Measurements from ENCODE around the gene NOP14. TPM values are rescaled to one million over a fixed set of nuclear protein-coding genes. Genes with fewer than 3 reads are reported as not detected.

Gene NOP14
- total RNA-seq, 2 experiments from 2014 or later: 21.8 TPM

- ChIA-PET CTCF (interaction anchor here (1.0 kb wide), 1 partner anchor 14 kb away, joined by 5 read pairs; the partner anchor contains the start of genes GRK4 and NOP14), POLR2A (interaction anchor here (0.7 to 1.2 kb wide), 3 partner anchors 14 to 61 kb away, joined by 3 to 6 read pairs (median 6); partner anchors contain the start of genes GRK4 and NOP14)
- no peak for DNase-seq
- Mint-ChIP-seq H3K9me3 (no peaks in the 10 kb centered on the region), H3K4me3 (no peak overlapping the region), H3K27ac (no peak overlapping the region), H3K4me1 (ENCODE audit: low read depth) (no peaks in the 10 kb centered on the region), H3K36me3 (ENCODE audit: low read depth) (no peaks in the 10 kb centered on the region), H3K27me3 (no peaks in the 10 kb centered on the region)
- Histone ChIP-seq H3K36me3 (ENCODE audit: insufficient read depth, low read length) (no peaks in the 10 kb centered on the region), H3K4me1 (ENCODE audit: insufficient read depth, low read length) (peaks cover 2% of the 10 kb centered on the region), H3K4me3 (ENCODE audit: low read length) (no peak overlapping the region), H3K27ac (ENCODE audit: low read depth in 1 of 2, low read length in 2 of 2) (no peak overlapping the region), H3K9me3 (ENCODE audit: control insufficient read depth in 1 of 2, insufficient read depth in 1 of 2, low read length in 2 of 2) (peaks cover 5 to 19% of the 10 kb centered on the region in 2 experiments), H3K27me3 (ENCODE audit: control insufficient read depth in 1 of 2, insufficient read depth in 2 of 2, low read length in 2 of 2) (peaks cover 0 to 8% of the 10 kb centered on the region in 2 experiments)
- intact Hi-C loops (cut with DNase I, micrococcal nuclease): loop anchor here (1.0 to 5.0 kb wide), 2 partner anchors 60 kb away; no protein-coding TSS in a partner anchor
- TF ChIP-seq CTCF (IDR thresholded peaks at IDR 0.05): no peak
- ATAC-seq (ENCODE audit: poor library complexity): no peak
Observed at GRCh38 chr4:2977211-2978088, 14.2 kb upstream of the NOP14 start.

DNA sequence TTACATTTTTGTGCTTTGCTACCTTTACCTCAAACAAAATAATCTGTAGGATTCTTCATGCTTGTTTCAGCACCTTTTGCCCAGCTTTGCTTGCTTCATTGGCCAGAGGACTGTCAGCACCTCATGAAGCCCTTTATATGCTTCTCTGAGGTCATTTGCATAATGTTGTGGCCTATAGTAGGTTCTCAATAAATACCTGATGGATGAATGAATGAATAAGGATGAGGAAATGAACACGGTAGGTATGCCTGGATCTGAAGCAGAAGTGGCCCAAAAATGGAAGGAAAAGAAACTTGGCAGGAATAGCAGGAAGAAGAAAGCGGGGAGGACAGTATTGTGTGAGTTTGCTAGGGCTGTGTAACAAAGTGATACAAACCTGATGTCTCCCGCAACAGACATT lies 8.1 kb upstream of the NOP14 start:
- Mint-ChIP-seq H3K27me3 (no peaks in the 10 kb centered on the region), H3K36me3 (ENCODE audit: low read depth) (no peaks in the 10 kb centered on the region), H3K4me1 (ENCODE audit: low read depth) (no peaks in the 10 kb centered on the region), H3K4me3 (no peak overlapping the region), H3K9me3 (no peaks in the 10 kb centered on the region), H3K27ac (no peak overlapping the region)
- Histone ChIP-seq H3K27ac (ENCODE audit: low read depth in 1 of 2, low read length in 2 of 2) (no peak overlapping the region), H3K4me3 (ENCODE audit: low read length) (no peak overlapping the region), H3K4me1 (ENCODE audit: insufficient read depth, low read length) (no peaks in the 10 kb centered on the region), H3K36me3 (ENCODE audit: insufficient read depth, low read length) (no peaks in the 10 kb centered on the region), H3K9me3 (ENCODE audit: control insufficient read depth in 1 of 2, insufficient read depth in 1 of 2, low read length in 2 of 2) (no peaks in the 10 kb centered on the region), H3K27me3 (ENCODE audit: control insufficient read depth in 1 of 2, insufficient read depth in 2 of 2, low read length in 2 of 2) (no peaks in the 10 kb centered on the region)
- intact Hi-C loops (cut with DNase I, micrococcal nuclease): no loop called here
- TF ChIP-seq CTCF (IDR thresholded peaks at IDR 0.05): no peak
- CTCF ChIA-PET: no interaction called here
- ATAC-seq (ENCODE audit: poor library complexity) (no peak), DNase-seq (no peak)
- POLR2A ChIA-PET: no interaction called here

DNA sequence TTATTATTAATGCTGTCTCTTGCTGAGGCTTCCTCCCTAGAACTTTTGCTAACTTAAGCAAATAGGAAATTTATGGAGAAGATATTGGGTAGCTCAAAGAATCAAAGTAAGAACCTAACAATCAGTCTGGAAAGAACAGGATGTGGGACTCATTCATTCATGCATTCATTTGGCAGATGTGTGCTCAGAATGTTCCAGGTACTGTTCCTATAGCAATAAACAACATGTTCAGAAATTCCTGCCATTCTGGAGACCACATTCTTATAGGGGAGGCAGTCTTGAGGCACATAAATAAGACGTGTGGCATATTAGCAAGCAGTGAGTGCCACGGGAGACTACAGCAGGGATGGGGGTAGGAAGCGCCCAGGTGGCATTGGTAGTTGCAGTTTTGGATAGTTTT lies 5.2 kb upstream of the NOP14 start:
- Mint-ChIP-seq H3K27me3 (no peaks in the 10 kb centered on the region), H3K27ac (no peak overlapping the region), H3K4me3 (no peak overlapping the region), H3K4me1 (ENCODE audit: low read depth) (peaks cover 6% of the 10 kb centered on the region), H3K9me3 (no peaks in the 10 kb centered on the region), H3K36me3 (ENCODE audit: low read depth) (no peaks in the 10 kb centered on the region)
- no peak for DNase-seq
- Histone ChIP-seq H3K4me3 (ENCODE audit: low read length) (no peak overlapping the region), H3K4me1 (ENCODE audit: insufficient read depth, low read length) (peaks cover 8% of the 10 kb centered on the region), H3K36me3 (ENCODE audit: insufficient read depth, low read length) (no peaks in the 10 kb centered on the region), H3K27me3 (ENCODE audit: control insufficient read depth in 1 of 2, insufficient read depth in 2 of 2, low read length in 2 of 2) (no peaks in the 10 kb centered on the region), H3K27ac (ENCODE audit: low read depth in 1 of 2, low read length in 2 of 2) (no peak overlapping the region), H3K9me3 (ENCODE audit: control insufficient read depth in 1 of 2, insufficient read depth in 1 of 2, low read length in 2 of 2) (no peaks in the 10 kb centered on the region)
- POLR2A ChIA-PET: no interaction called here
- intact Hi-C loops (cut with DNase I, micrococcal nuclease): loop anchor here in 1 of 2 experiments (10.0 kb wide), 1 partner anchor 326 kb away; the partner anchor contains the start of gene RGS12
- CTCF ChIA-PET: no interaction called here
- ATAC-seq (ENCODE audit: poor library complexity): no peak
- no peak for TF ChIP-seq CTCF (IDR thresholded peaks at IDR 0.05)

Data from CD4-positive, alpha-beta T cell (primary cell).